Superior temporal gyrus (tissue), 1 donor: Measurements from ENCODE around the gene SLC28A1.
"Not testable (repeated sequence)": the region's sequence is repeated elsewhere in the genome, so short reads cannot be mapped to it uniquely, and the experiment has no call there.

Source experiments
- DNase-seq: peaks from one replicate; pipeline ENCODE4 v3.0.0-alpha.2; 2016; ENCODE audit errors: extremely low spot score

SLC28A1 gene

DNA sequence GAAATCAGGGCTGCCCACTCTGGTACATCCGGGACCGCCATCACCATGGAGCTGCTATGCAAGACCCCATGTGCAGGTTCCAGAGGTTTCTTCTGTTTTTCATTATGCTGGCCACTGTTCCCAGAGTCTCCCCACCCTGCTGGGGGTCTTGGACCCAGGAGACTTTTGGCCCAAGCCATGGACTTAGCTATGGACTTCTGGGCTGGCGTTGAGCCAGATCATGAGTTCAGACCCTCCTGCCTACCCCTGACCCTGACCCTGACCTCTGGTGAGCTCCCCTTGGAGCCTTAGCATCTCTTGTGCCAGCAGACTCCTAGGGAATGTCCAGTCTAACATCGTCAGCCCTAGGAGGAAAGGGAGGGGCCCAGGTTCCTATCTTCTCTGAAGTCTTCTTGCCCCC, 25.3 kb downstream of the SLC28A1 start:
- no peak for DNase-seq

DNA sequence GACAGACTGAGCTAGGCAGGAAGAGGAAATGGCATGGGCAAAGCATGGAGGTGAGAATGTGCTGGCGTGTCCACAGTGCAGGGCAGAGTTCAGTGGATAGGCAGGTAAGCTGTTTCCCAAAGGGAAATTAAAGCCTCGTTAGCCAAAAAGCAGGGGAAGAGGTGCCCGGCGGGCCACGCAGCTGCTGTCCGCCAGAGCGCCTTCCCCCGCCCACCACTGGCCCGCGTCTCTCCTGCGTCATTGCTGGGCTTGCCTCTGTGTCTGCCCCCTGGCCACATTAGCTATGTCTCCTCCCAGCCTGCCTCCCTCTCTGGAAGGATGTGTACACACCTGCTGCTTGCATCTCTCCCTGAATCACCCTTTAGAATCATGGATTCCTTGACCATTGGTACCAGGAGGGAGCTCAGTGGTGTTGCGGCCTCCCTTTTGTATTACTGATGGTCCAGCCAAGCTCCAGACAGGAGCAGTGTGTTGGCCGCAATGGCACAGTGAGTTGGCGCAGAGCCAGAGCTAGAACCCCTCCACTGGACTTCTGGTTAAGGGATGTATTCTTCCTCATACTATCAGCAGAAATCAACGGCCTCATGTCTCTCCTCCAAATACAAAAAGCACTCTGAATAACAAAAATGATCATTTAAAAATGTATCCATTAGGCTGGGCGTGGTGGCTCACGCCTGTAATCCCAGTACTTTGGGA, 26.6 kb downstream of the SLC28A1 start:
- no peak for DNase-seq

- DNase-seq: peak; percentile 71
These were observed 27.6 kb downstream of the SLC28A1 start for GRCh38 chr15:84911879-84912660.

DNA sequence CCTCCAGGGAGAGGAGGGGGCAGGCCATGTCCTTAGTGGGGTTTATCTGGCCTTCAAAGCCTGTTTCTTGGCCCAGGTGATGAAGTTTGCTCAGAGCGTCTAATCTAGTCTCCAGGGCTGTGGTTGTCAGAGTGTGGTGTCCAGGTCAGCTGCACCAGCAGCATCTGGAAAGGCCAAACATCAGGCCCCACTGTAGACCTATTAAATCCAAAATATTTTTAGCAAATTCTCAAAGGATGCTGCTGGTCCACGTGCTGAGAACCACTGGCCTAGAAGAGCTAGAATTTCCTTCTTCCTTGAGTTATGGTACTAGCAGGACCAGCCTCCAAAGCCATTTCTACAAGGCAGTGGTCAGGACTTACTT, 28.9 kb downstream of the SLC28A1 start:
- no peak for DNase-seq

- DNase-seq: no peak
These were observed 29.9 kb downstream of the SLC28A1 start for GRCh38 chr15:84914351-84914750.

GRCh38 chr15:84914909-84915605, 30.6 kb downstream of the SLC28A1 start:
- no peak for DNase-seq

DNA sequence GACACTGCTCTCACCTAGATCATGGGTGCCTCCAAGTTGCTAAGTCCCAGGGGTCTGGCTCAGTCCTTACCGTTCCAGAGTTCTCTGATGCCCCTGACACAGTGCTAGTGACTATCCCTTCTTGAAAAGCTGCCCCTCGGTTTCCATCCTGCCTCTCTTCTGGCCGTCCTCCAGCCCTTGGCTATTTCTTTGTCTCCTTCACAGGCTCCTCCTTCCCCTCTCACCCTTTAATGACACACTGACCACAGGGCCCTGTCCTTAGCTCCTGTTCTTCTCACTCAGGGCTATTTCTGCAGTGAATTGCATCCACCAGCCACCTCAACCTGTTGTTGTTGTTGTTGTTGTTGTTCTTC, 31.1 kb downstream of the SLC28A1 start:
- no peak for DNase-seq

- no peak for DNase-seq
These were observed 33.0 kb downstream of the SLC28A1 start for GRCh38 chr15:84917452-84917851.

DNA sequence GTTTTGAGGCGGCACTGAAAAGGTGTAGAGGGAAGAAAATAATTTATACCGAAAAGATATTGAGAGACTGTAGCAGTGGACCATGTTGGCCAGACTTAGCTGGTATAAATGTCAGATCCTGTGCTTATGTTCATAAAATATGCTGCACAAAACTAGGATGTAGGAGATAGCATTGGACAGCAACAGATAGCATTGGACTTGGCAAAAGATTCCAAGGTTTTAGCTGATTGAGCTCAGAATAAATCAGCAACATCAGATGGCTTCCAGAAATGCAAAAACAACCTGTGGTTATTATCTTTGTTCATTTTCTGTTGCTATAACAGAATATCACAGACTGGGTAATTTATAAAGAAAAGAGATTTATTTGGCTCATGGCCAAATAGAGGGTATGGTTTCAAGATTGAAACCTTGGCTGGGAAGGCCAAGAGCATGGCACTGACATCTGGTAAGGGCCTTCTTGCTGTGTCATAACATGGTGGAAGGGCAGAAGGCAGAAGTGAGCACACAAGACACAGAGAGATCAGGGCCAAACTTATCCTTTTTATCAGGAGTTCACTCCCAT, 34.7 kb downstream of the SLC28A1 start:
- no peak for DNase-seq

DNA sequence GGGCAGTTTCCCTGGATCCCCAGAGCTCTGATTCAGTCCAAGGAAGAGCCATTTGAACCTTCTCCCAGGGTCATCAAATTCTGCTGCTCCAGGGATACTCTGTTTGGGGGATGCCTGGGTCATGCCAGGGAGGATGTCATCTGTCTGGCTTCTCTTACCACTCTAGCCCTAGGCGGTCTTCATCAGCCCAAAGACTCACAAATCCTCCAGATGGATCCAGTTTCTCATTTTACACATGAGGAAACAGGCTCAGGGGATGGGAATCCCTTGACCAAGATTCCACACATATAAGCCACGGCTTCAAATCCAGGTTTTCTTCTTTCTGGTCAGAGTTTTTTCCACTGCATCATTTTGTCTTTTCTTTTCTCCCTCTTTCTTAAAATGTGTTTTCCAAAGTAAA, 36.7 kb downstream of the SLC28A1 start:
- no peak for DNase-seq

- DNase-seq: no peak
These were observed 38.1 kb downstream of the SLC28A1 start for GRCh38 chr15:84922530-84922929.

DNA sequence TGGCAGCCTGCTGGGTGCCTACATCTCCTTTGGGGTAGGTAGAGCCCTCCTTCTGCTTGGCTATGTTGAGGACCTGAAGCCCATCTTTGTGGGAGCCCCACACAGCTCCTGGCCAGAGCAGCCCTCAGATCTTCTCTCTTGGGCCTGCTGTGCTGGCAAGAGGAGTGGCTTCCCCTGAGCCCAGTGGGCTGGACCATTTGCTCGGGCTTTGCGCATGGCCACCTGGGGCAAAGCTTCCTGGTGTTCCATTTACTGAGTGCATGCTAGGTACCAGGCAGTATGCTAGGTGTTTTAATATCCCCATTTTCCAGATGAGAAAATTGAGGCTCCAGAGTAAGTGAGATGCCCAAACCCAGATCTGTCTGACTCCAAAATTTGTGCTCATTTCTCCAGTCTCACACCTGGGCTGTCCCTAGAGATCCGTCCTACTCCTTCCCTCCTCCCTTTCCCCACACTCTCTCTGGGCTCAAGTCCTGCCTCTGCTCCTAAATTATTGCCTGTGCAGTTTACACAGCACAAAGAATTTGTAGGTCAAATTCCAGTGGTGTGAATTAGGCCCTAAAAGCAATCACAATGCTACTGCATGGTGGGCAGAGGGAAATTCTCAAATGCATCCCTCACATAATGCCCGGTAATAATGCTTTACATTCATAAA, 39.7 kb downstream of the SLC28A1 start:
- DNase-seq: no peak

GRCh38 chr15:84924821-84925569, 40.5 kb downstream of the SLC28A1 start:
- DNase-seq: not testable (repeated sequence)

- DNase-seq: no peak
These were observed 41.4 kb downstream of the SLC28A1 start for GRCh38 chr15:84925906-84926305.

- no peak for DNase-seq
These were observed 42.2 kb downstream of the SLC28A1 start for GRCh38 chr15:84926491-84927230.

DNA sequence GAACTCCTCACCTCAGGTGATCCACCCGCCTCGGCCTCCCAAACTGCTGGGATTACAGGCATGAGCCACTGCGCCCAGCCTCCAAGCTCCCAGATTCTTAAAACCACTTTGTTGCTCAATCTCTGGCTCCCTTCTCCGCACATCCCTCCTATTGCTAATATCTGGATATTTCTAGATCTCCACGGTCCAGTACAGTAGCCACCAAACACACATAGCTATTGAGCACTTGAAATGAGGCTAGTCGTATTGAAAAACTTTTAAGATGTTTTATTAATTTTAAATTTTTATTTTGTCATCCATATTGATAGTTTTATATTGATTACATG, 44.3 kb downstream of the SLC28A1 start:
- DNase-seq: no peak

DNA sequence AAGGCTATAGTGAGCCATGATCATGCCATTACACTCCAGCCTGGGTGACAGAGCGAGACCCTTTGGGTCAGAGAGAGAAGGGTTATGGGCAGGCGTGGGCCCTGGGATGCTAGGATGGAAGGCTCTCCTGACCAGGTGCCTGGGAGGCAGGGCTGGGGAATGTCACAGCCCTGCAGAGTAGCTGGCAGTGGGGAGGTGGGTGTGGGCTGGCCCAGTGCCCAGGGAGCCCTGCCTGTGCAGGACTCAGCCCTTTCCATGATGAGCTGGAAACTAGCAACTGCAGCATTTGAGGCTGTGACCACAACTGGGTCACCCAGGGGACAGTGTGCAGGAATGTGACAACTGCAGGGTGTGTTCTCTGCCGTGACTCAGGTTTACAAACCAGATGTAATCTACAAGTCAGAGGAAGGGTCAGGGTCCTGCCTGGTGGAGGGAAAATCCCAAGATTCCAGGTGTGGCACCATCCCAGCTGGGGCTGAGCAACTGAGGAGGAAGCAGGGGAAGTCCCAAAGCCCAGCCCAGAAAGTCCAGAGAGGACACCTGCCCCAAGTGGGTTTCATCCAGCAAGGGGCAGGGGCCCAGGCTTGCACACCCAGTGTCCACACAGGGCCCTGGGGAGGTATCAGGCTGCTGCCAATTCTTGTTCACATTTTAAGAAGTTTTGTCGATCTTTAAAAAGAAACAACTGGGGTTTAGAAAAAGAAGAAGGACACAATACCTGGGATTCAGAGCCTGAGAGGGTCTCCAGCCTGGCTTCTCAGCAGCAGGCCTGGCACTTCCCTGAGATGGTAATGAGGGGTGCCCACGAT, 45.5 kb downstream of the SLC28A1 start:
- DNase-seq: no peak

GRCh38 chr15:84934942-84935729, 50.7 kb downstream of the SLC28A1 start:
- no peak for DNase-seq

GRCh38 chr15:84937144-84937543, 52.7 kb downstream of the SLC28A1 start:
- DNase-seq: no peak
